DMS 273 (cell line): Measurements from ENCODE around the gene ARHGAP29.

ENCODE experiments used
- DNase-seq: peaks from one replicate; lab custom pipeline; 2025; ENCODE audit not compliant: unreplicated experiment; lab: John Stamatoyannopoulos, UW

Gene ARHGAP29

GRCh38 chr1:94236630-94237290 lies 624 bp downstream of the ARHGAP29 start:
- DNase-seq = peak; percentile 65

GRCh38 chr1:94236013-94236491 lies 1.3 kb downstream of the ARHGAP29 start:
- no peak for DNase-seq

- DNase-seq = no peak
Measured at GRCh38 chr1:94235189-94236012, 2.0 kb downstream of the ARHGAP29 start.

- no peak for DNase-seq
Measured at GRCh38 chr1:94234615-94235014, 2.8 kb downstream of the ARHGAP29 start.

- no peak for DNase-seq
Measured at GRCh38 chr1:94231746-94232145, 5.6 kb downstream of the ARHGAP29 start.

GRCh38 chr1:94230920-94231319 lies 6.5 kb downstream of the ARHGAP29 start:
- no peak for DNase-seq

GRCh38 chr1:94228640-94229375 lies 8.6 kb downstream of the ARHGAP29 start:
- no peak for DNase-seq

GRCh38 chr1:94227624-94228023 lies 9.8 kb downstream of the ARHGAP29 start:
- DNase-seq = no peak

- no peak for DNase-seq
Measured at GRCh38 chr1:94225845-94226244, 11.5 kb downstream of the ARHGAP29 start.

GRCh38 chr1:94218332-94218731 lies 19.1 kb downstream of the ARHGAP29 start:
- DNase-seq = no peak

- no peak for DNase-seq
Measured at GRCh38 chr1:94215955-94216354, 21.4 kb downstream of the ARHGAP29 start.

GRCh38 chr1:94209982-94210381 lies 27.4 kb downstream of the ARHGAP29 start:
- DNase-seq = no peak

- DNase-seq = no peak
Measured at GRCh38 chr1:94209425-94209824, 28.0 kb downstream of the ARHGAP29 start.

GRCh38 chr1:94207695-94208094 lies 29.7 kb downstream of the ARHGAP29 start:
- no peak for DNase-seq

- no peak for DNase-seq
Measured at GRCh38 chr1:94205639-94206038, 31.7 kb downstream of the ARHGAP29 start.

GRCh38 chr1:94202241-94202640 lies 35.1 kb downstream of the ARHGAP29 start:
- no peak for DNase-seq

- no peak for DNase-seq
Measured at GRCh38 chr1:94199398-94199797, 38.0 kb downstream of the ARHGAP29 start.

GRCh38 chr1:94194079-94194865 lies 43.1 kb downstream of the ARHGAP29 start:
- no peak for DNase-seq

- no peak for DNase-seq
Measured at GRCh38 chr1:94193128-94193527, 44.3 kb downstream of the ARHGAP29 start.

GRCh38 chr1:94191216-94191615 lies 46.2 kb downstream of the ARHGAP29 start:
- no peak for DNase-seq

GRCh38 chr1:94186946-94187345 lies 50.4 kb downstream of the ARHGAP29 start:
- DNase-seq = no peak
